IMR-90 (cell line): ENCODE measurements around the gene CCDC88B. TPM values are rescaled to one million over a fixed set of nuclear protein-coding genes. Genes with fewer than 3 reads are reported as not detected.

ENCODE experiments used
- ATAC-seq: fragments of 200-7000 bp; cut with Tn5 transposase; 2 replicates; pipeline ENCODE4 v1.9.1; 2020; ENCODE audit warnings: low read depth, mild to moderate bottlenecking, moderate library complexity
- BruUV-seq: library from RNA; stranded (reverse); fragments of 400-500 nt; replicated peaks from 2 replicates; lab custom pipeline; 2021; lab: Mats Ljungman, UMichigan
- CTCF ChIA-PET: fragments of 300-600 bp; formaldehyde crosslinking; extraction: SDS; loops from one replicate; lab custom pipeline; 2021; ENCODE audit warnings: antibody characterized with exemption; lab: Yijun Ruan, JAX
- POLR2A ChIA-PET: fragments of 300-600 bp; sonication (Branson Sonifier 250); formaldehyde crosslinking; loops from one replicate; lab custom pipeline; 2022; ENCODE audit warnings: antibody characterized with exemption; ENCODE audit not compliant: unreplicated experiment; lab: Charles Lee
- DNase-seq: peaks from one replicate; pipeline ENCODE4 v3.0.0; 2013
- H2AFZ ChIP-seq: replicated peaks from 2 replicates; pipeline ENCODE3; 2013; ENCODE audit warnings: low read length, mild to moderate bottlenecking; ENCODE audit not compliant: poor library complexity
- H2AK5ac ChIP-seq: 2 replicates; pipeline ENCODE4 v1.6.1; 2013; ENCODE audit warnings: low read depth, low read length, inconsistent platforms
- H2AK9ac ChIP-seq: replicated peaks from 2 replicates; pipeline ENCODE3; 2013; ENCODE audit warnings: mild to moderate bottlenecking, low read depth, low read length, moderate library complexity; ENCODE audit not compliant: poor library complexity
- H2BK120ac ChIP-seq: 2 replicates; pipeline ENCODE4 v1.6.1; 2013; ENCODE audit warnings: low read depth, low read length, inconsistent platforms
- H2BK15ac ChIP-seq: 3 replicates; pipeline ENCODE4 v1.6.1; 2013; ENCODE audit warnings: low read depth, low read length, inconsistent platforms
- H2BK20ac ChIP-seq: 2 replicates; pipeline ENCODE4 v1.6.1; 2013; ENCODE audit warnings: low read depth, mild to moderate bottlenecking, inconsistent platforms, low read length, moderate library complexity
- H2BK5ac ChIP-seq: 2 replicates; pipeline ENCODE4 v1.6.1; 2013; ENCODE audit warnings: mild to moderate bottlenecking, low read depth, low read length, inconsistent platforms; ENCODE audit not compliant: poor library complexity, severe bottlenecking
- H3K14ac ChIP-seq: replicated peaks from 2 replicates; pipeline ENCODE4 v1.6.1; 2013; ENCODE audit warnings: low read depth, low read length, inconsistent platforms
- H3K18ac ChIP-seq: 2 replicates; pipeline ENCODE4 v1.6.1; 2013; ENCODE audit warnings: low read depth, low read length, control low read depth
- H3K23ac ChIP-seq: 2 replicates; pipeline ENCODE4 v1.6.1; 2013; ENCODE audit warnings: low read depth, low read length, inconsistent platforms
- H3K27ac ChIP-seq: 2 replicates; pipeline ENCODE4 v1.5.1; 2013; ENCODE audit warnings: mild to moderate bottlenecking, control low read depth, low read length; ENCODE audit not compliant: insufficient read depth
- H3K27me3 ChIP-seq: 2 replicates; pipeline ENCODE4 v1.6.1; 2013; ENCODE audit warnings: low read length; ENCODE audit not compliant: control insufficient read depth, insufficient read depth
- H3K36me3 ChIP-seq: 2 replicates; pipeline ENCODE4 v1.6.1; 2013; ENCODE audit warnings: low read length, mixed read lengths; ENCODE audit not compliant: control insufficient read depth, insufficient read depth
- H3K4ac ChIP-seq: 2 replicates; pipeline ENCODE4 v1.6.1; 2013; ENCODE audit warnings: low read depth, low read length, inconsistent platforms
- H3K4me1 ChIP-seq: 2 replicates; pipeline ENCODE4 v1.6.1; 2013; ENCODE audit warnings: low read length, mixed read lengths; ENCODE audit not compliant: control insufficient read depth, insufficient read depth
- H3K4me2 ChIP-seq: 2 replicates; pipeline ENCODE4 v1.6.1; 2013; ENCODE audit warnings: low read depth, mild to moderate bottlenecking, control low read depth, low read length, moderate library complexity
- H3K4me3 ChIP-seq: 2 replicates; pipeline ENCODE4 v1.5.1; 2013; ENCODE audit warnings: low read depth, mild to moderate bottlenecking, control low read depth, low read length, moderate library complexity; ENCODE audit not compliant: insufficient read depth
- H3K56ac ChIP-seq: 2 replicates; pipeline ENCODE4 v1.6.1; 2013; ENCODE audit warnings: low read length, inconsistent platforms; ENCODE audit not compliant: insufficient read depth; ENCODE audit errors: extremely low read depth
- H3K79me1 ChIP-seq, 2 experiments: 2 replicates each; pipeline ENCODE4 v1.6.1; 2013; ENCODE audit warnings: low read length in 2 of 2, inconsistent platforms in 1 of 2, low read depth in 1 of 2
- H3K9ac ChIP-seq: 2 replicates; pipeline ENCODE4 v1.6.1; 2013; ENCODE audit warnings: low read depth, low read length, control low read depth
- H3K9me1 ChIP-seq: 2 replicates; pipeline ENCODE4 v1.6.1; 2013; ENCODE audit warnings: low read length, inconsistent platforms; ENCODE audit not compliant: insufficient read depth
- H3K9me3 ChIP-seq: 2 replicates; pipeline ENCODE4 v1.6.1; 2013; ENCODE audit warnings: low read length; ENCODE audit not compliant: control insufficient read depth, insufficient read depth
- H4K20me1 ChIP-seq: 2 replicates; pipeline ENCODE4 v1.6.1; 2013; ENCODE audit warnings: low read length, inconsistent platforms; ENCODE audit not compliant: insufficient read depth
- H4K5ac ChIP-seq: 2 replicates; pipeline ENCODE4 v1.6.1; 2013; ENCODE audit warnings: mild to moderate bottlenecking, low read depth, low read length, control low read depth
- H4K8ac ChIP-seq, 2 experiments: 2 replicates each; pipeline ENCODE4 v1.6.1; 2013; ENCODE audit warnings: low read depth in 2 of 2, low read length in 2 of 2, control low read depth in 1 of 2, inconsistent platforms in 1 of 2
- H4K91ac ChIP-seq: 2 replicates; pipeline ENCODE4 v1.6.1; 2013; ENCODE audit warnings: low read depth, low read length, inconsistent platforms; ENCODE audit not compliant: insufficient read depth
- BHLHE40 ChIP-seq: fragments of 150-350 bp; IDR thresholded peaks from 2 replicates; pipeline ENCODE4 v1.6.1; 2016; ENCODE audit warnings: mild to moderate bottlenecking, low read depth, low read length
- CEBPB ChIP-seq: IDR thresholded peaks from 2 replicates; pipeline ENCODE4 v1.6.1; 2012; ENCODE audit warnings: low read depth, low read length, improper control_type of control experiment
- CHD1 ChIP-seq: IDR thresholded peaks from 2 replicates; pipeline ENCODE4 v1.6.1; 2012; ENCODE audit warnings: low read depth, low read length, improper control_type of control experiment
- ELK1 ChIP-seq: fragments of 150-350 bp; IDR thresholded peaks from 2 replicates; pipeline ENCODE4 v1.6.1; 2016; ENCODE audit warnings: low read depth, mild to moderate bottlenecking, low read length, moderate library complexity, borderline replicate concordance
- FOS ChIP-seq: fragments of 150-350 bp; IDR thresholded peaks from 2 replicates; pipeline ENCODE4 v1.6.1; 2016; ENCODE audit warnings: low read depth, low read length
- MAFK ChIP-seq: IDR thresholded peaks from 2 replicates; pipeline ENCODE4 v1.6.1; 2012; ENCODE audit warnings: low read depth, low read length, improper control_type of control experiment
- MAZ ChIP-seq: IDR thresholded peaks from 2 replicates; pipeline ENCODE4 v1.6.1; 2012; ENCODE audit warnings: low read depth, mild to moderate bottlenecking, low read length, improper control_type of control experiment, moderate library complexity, borderline replicate concordance
- MXI1 ChIP-seq: IDR thresholded peaks from 2 replicates; pipeline ENCODE4 v1.6.1; 2012; ENCODE audit warnings: low read depth, mild to moderate bottlenecking, low read length, moderate library complexity, borderline replicate concordance
- NFE2L2 ChIP-seq: fragments of 150-350 bp; IDR thresholded peaks from 2 replicates; pipeline ENCODE4 v1.6.1; 2016; ENCODE audit warnings: low read depth, mild to moderate bottlenecking, low read length
- POLR2A ChIP-seq: IDR thresholded peaks from 2 replicates; pipeline ENCODE4 v1.6.1; 2012; ENCODE audit warnings: mild to moderate bottlenecking, low read depth, low read length
- RAD21 ChIP-seq: IDR thresholded peaks from 2 replicates; pipeline ENCODE4 v1.6.1; 2012; ENCODE audit warnings: low read length, improper control_type of control experiment
- RCOR1 ChIP-seq: IDR thresholded peaks from 2 replicates; pipeline ENCODE4 v1.6.1; 2012; ENCODE audit warnings: mild to moderate bottlenecking, low read length, improper control_type of control experiment; ENCODE audit not compliant: insufficient replicate concordance
- RFX5 ChIP-seq: IDR thresholded peaks from 2 replicates; pipeline ENCODE4 v1.8.0; 2012; ENCODE audit warnings: low read depth, mild to moderate bottlenecking, low read length, moderate library complexity
- SMC3 ChIP-seq: fragments of 150-350 bp; IDR thresholded peaks from 2 replicates; pipeline ENCODE4 v1.6.1; 2016; ENCODE audit warnings: low read depth, mild to moderate bottlenecking, antibody characterized with exemption, low read length, moderate library complexity
- WGBS, 2 experiments: methylation state at CpG; one replicate each; pipeline versions ENCODE4 v1.1.5 to v1.1.7; 2013; ENCODE audit warnings: missing lambda C conversion rate in 2 of 2; ENCODE audit not compliant: insufficient read length in 1 of 2; ENCODE audit errors: extremely low coverage in 2 of 2; 5-methylcytosine and 5-hydroxymethylcytosine counted together
- dilution Hi-C: fragments of 300-500 bp; cut with HindIII; formaldehyde crosslinking; loops from one replicate; pipeline ENCODE4 v1.14.3; 2018; ENCODE audit warnings: low sequenced_read_pairs; ENCODE audit not compliant: unreplicated experiment
- in situ Hi-C: fragments of 300-500 bp; cut with MboI; formaldehyde crosslinking; loops from 3 replicates; pipeline ENCODE4 v1.14.3; 2019; ENCODE audit warnings: low sequenced_read_pairs, inconsistent platforms, mixed read lengths
- intact Hi-C: fragments of 100-400 bp; cut with micrococcal nuclease; formaldehyde crosslinking; loops from 2 replicates; pipeline ENCODE4 v1.10.0; 2022
- polyA plus RNA-seq, 3 experiments: library from polyadenylated mRNA; depleted of rRNA; stranded (reverse); fragments of >200 nt; gene quantifications; 2 replicates each; pipeline ENCODE4 v1.2.3, GENCODE V29; 2012; ENCODE audit warnings: low replicate concordance in 1 of 3
- total RNA-seq: library from RNA; depleted of rRNA; stranded (reverse); fragments of >200 nt; gene quantifications from 2 replicates; pipeline ENCODE4 v1.2.3, GENCODE V29; 2012
- TF ChIP-seq, protein P1 (sequence below): conservative IDR thresholded peaks from 2 replicates; pipeline ENCODE4 v1.5.1; 2012; ENCODE audit warnings: mild to moderate bottlenecking, low read depth, low read length, improper control_type of control experiment
- TF ChIP-seq, protein P2 (sequence below): fragments of 150-350 bp; IDR thresholded peaks from 2 replicates; pipeline ENCODE4 v1.6.1; 2017; ENCODE audit warnings: mild to moderate bottlenecking, antibody characterized with exemption, low read length, low read depth

The CCDC88B gene
- total and polyA plus RNA-seq, 2 of the 4 experiments (the other 2 are of a cell fraction) = 1.3 to 2.5 TPM

GRCh38 chr11:64297699-64298358 lies 42.2 kb upstream of the CCDC88B start:
- WGBS, 2 experiments = 23% methylated on average over 9 of the region's 18 CpGs; no CpG with 5 or more reads in 1 of the 2 experiments
- intact Hi-C loops = no loop called here
- CTCF ChIA-PET = no interaction called here

More at GRCh38 chr11:64297699-64298358, 42.2 kb upstream of the CCDC88B start:
- no peak overlapping the region for H3K4me2 ChIP-seq
- H2AK5ac ChIP-seq = no peak overlapping the region
- H3K4me3 ChIP-seq = no peak overlapping the region
- H2BK15ac ChIP-seq = no peak overlapping the region
- dilution Hi-C loops (no loop called here), in situ Hi-C loops (no loop called here)
- no peak overlapping the region for H2AFZ ChIP-seq
- H3K9me3 ChIP-seq = no peaks in the 10 kb centered on the region
- no peak overlapping the region for H4K91ac ChIP-seq
- no peak overlapping the region for H2BK5ac ChIP-seq
- H3K27ac ChIP-seq = no peak overlapping the region
- H4K8ac ChIP-seq = no peak overlapping the region
- no peak overlapping the region for H3K14ac ChIP-seq
- H2AK9ac ChIP-seq = no peak overlapping the region
- H2BK120ac ChIP-seq = no peak overlapping the region
- H2BK20ac ChIP-seq = no peak overlapping the region
- H4K20me1 ChIP-seq = peaks cover 4% of the 10 kb centered on the region; the same call in 1 of the 2 replicates
- H3K79me1 ChIP-seq = no peaks in the 10 kb centered on the region
- ATAC-seq (no peak), DNase-seq (no peak)
- H3K4me1 ChIP-seq = peaks cover 5% of the 10 kb centered on the region
- H3K56ac ChIP-seq = no peak overlapping the region
- no TSS peak for BruUV-seq
- no peaks in the 10 kb centered on the region for H3K9me1 ChIP-seq
- H3K4ac ChIP-seq = no peak overlapping the region
- H3K36me3 ChIP-seq = no peaks in the 10 kb centered on the region
- no peak overlapping the region for H4K5ac ChIP-seq
- no peak overlapping the region for H3K9ac ChIP-seq
- H3K23ac ChIP-seq = no peak overlapping the region
- H3K27me3 ChIP-seq = peaks cover 78% of the 10 kb centered on the region
- TF ChIP-seq FOS (no peak), MXI1 (no peak), BHLHE40 (no peak), ELK1 (no peak), RFX5 (no peak), SMC3 (no peak), CEBPB (no peak), RAD21 (no peak), MAFK (no peak), CHD1 (no peak), RCOR1 (no peak), MAZ (no peak), POLR2A (no peak), NFE2L2 (no peak)
- TF ChIP-seq, protein P1, sequence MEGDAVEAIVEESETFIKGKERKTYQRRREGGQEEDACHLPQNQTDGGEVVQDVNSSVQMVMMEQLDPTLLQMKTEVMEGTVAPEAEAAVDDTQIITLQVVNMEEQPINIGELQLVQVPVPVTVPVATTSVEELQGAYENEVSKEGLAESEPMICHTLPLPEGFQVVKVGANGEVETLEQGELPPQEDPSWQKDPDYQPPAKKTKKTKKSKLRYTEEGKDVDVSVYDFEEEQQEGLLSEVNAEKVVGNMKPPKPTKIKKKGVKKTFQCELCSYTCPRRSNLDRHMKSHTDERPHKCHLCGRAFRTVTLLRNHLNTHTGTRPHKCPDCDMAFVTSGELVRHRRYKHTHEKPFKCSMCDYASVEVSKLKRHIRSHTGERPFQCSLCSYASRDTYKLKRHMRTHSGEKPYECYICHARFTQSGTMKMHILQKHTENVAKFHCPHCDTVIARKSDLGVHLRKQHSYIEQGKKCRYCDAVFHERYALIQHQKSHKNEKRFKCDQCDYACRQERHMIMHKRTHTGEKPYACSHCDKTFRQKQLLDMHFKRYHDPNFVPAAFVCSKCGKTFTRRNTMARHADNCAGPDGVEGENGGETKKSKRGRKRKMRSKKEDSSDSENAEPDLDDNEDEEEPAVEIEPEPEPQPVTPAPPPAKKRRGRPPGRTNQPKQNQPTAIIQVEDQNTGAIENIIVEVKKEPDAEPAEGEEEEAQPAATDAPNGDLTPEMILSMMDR = no peak
- TF ChIP-seq, protein P2, sequence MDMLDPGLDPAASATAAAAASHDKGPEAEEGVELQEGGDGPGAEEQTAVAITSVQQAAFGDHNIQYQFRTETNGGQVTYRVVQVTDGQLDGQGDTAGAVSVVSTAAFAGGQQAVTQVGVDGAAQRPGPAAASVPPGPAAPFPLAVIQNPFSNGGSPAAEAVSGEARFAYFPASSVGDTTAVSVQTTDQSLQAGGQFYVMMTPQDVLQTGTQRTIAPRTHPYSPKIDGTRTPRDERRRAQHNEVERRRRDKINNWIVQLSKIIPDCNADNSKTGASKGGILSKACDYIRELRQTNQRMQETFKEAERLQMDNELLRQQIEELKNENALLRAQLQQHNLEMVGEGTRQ = no peak
- no peak overlapping the region for H3K18ac ChIP-seq
- POLR2A ChIA-PET = no interaction called here
